ENCODE measurements around the gene HRH3.

DNA sequence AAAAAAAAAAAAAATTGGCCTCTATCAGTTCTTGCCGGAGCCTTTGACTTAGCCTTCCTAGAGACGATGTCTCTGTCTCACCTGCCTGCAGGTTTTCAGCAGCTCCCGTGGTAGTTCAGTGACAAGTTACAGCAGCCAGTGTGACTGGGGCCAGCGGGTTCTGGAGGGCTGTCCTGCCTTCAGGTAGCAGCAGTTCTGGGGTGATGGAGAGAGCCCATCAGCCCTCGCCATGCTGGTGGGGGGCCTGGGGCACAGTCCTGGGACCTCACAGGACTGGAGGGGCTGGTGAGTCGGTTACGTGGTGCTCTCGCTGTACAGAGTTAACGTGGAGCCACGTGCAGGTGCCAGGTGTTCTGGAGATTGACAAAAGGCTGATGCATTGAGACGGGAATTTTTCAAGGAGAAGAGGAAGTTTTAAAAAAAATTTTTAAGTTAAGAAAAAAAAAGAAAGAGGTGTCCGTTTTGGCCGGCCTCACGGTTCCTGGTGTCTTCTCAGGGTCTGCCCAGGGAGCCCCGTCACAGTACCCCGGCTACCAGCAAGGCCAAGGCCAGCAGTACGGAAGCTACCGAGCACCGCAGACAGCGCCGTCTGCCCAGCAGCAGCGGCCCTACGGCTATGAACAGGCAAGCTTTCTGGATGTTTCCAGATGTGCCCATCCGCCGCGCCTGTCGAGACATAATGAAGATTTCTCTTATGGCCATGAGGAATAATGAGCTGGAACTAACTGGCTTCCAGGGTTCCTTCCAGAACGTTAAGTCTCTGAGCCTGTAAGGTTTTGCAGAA lies 45.9 kb downstream of the HRH3 start:
- no peak for TF ChIP-seq POLR2AphosphoS5 (IDR thresholded peaks at IDR 0.05)
- TF ChIP-seq, protein P1, sequence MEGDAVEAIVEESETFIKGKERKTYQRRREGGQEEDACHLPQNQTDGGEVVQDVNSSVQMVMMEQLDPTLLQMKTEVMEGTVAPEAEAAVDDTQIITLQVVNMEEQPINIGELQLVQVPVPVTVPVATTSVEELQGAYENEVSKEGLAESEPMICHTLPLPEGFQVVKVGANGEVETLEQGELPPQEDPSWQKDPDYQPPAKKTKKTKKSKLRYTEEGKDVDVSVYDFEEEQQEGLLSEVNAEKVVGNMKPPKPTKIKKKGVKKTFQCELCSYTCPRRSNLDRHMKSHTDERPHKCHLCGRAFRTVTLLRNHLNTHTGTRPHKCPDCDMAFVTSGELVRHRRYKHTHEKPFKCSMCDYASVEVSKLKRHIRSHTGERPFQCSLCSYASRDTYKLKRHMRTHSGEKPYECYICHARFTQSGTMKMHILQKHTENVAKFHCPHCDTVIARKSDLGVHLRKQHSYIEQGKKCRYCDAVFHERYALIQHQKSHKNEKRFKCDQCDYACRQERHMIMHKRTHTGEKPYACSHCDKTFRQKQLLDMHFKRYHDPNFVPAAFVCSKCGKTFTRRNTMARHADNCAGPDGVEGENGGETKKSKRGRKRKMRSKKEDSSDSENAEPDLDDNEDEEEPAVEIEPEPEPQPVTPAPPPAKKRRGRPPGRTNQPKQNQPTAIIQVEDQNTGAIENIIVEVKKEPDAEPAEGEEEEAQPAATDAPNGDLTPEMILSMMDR (IDR thresholded peaks at IDR 0.05) = no peak
